Lower lobe of right lung (tissue), 2 donors: Measurements from ENCODE around the gene LINGO1. TPM values are rescaled to one million over a fixed set of nuclear protein-coding genes. Genes with fewer than 3 reads are reported as not detected.

Experiments
- ATAC-seq, 2 donors: fragments of 200-7000 bp; cut with Tn5 transposase; one replicate each; pipeline ENCODE4 v1.9.1; 2020 to 2022; ENCODE audit warnings: mild to moderate bottlenecking in 2 of 2, moderate library complexity in 2 of 2
- DNase-seq: peaks from one replicate; pipeline ENCODE4 v3.0.0-alpha.2; 2020
- H3K27ac ChIP-seq: fragments of 200-600 bp; one replicate; pipeline ENCODE4 v1.8.0; 2022
- H3K27me3 ChIP-seq: fragments of 200-600 bp; one replicate; pipeline ENCODE4 v1.8.0; 2022; ENCODE audit warnings: low read depth
- H3K36me3 ChIP-seq: fragments of 200-600 bp; one replicate; pipeline ENCODE4 v1.8.0; 2022; ENCODE audit warnings: mild to moderate bottlenecking
- H3K4me1 ChIP-seq: fragments of 200-600 bp; one replicate; pipeline ENCODE4 v1.8.0; 2022
- H3K4me3 ChIP-seq: fragments of 200-600 bp; one replicate; pipeline ENCODE4 v1.8.0; 2022; ENCODE audit warnings: mild to moderate bottlenecking
- H3K9me3 ChIP-seq: fragments of 200-600 bp; one replicate; pipeline ENCODE4 v1.8.0; 2022
- intact Hi-C: fragments of 100-400 bp; cut with DNase I; formaldehyde crosslinking; loops from one replicate; pipeline ENCODE4 v1.11.0; 2022
- total RNA-seq: library from RNA; stranded (reverse); fragmentation: NEBNext Ultra II Directional; extraction: Animal tissue kit (Norgen Biotek cat#: 25700); gene quantifications from one replicate; pipeline ENCODE4 v1.2.1, GENCODE V29; 2021
- TF ChIP-seq, protein P1 (sequence below): fragments of 200-600 bp; IDR thresholded peaks from one replicate; pipeline ENCODE4 v1.8.0; 2022; ENCODE audit warnings: antibody characterized with exemption, mild to moderate bottlenecking
- donor health status: DM: no; HTN: yes; CAD: no; lungs with severe emphysema.

The LINGO1 gene
- total RNA-seq, 1 donor from 2014 or later = 0.86 TPM

DNA sequence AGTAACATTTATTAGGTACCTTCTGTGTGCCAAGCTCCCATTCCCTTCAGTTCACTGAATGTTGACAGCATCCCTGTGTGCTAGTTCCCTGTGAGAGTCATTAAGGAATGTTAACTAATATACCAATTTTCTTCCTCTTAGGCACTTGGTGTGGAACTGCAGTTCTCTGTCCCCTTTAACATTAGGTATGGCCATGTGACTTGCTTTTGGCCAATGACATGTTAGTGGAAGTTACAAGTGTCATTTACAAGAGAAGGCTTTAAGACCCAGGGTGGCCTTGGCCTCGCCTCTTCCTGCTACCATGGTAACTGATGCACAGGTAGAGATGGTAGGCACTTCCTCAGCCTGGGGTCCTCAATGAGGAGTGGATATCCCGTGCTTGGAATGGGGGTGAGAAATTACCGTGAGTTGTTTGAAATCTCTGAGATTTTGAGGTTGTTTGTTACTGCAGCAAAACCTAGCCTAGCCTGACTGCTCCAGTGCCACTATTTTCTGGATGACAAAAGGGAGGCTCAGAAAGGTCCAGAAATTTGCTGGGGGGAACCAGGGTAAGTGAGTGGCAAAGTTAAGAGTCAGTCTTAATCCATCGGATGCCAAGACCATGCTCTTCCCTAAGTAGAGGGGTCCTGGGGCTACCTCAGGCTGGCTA, 21.2 kb upstream of the LINGO1 start:
- no peaks in the 10 kb centered on the region for H3K4me1 ChIP-seq
- no peaks in the 10 kb centered on the region for H3K9me3 ChIP-seq
- no peak overlapping the region for H3K4me3 ChIP-seq
- DNase-seq (no peak), ATAC-seq (no peak)
- no peak overlapping the region for H3K27ac ChIP-seq
- TF ChIP-seq, protein P1, sequence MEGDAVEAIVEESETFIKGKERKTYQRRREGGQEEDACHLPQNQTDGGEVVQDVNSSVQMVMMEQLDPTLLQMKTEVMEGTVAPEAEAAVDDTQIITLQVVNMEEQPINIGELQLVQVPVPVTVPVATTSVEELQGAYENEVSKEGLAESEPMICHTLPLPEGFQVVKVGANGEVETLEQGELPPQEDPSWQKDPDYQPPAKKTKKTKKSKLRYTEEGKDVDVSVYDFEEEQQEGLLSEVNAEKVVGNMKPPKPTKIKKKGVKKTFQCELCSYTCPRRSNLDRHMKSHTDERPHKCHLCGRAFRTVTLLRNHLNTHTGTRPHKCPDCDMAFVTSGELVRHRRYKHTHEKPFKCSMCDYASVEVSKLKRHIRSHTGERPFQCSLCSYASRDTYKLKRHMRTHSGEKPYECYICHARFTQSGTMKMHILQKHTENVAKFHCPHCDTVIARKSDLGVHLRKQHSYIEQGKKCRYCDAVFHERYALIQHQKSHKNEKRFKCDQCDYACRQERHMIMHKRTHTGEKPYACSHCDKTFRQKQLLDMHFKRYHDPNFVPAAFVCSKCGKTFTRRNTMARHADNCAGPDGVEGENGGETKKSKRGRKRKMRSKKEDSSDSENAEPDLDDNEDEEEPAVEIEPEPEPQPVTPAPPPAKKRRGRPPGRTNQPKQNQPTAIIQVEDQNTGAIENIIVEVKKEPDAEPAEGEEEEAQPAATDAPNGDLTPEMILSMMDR = no peak
- intact Hi-C loops = no loop called here
- no peaks in the 10 kb centered on the region for H3K36me3 ChIP-seq
- H3K27me3 ChIP-seq = peaks cover 22% of the 10 kb centered on the region

GRCh38 chr15:77650265-77650664, 17.6 kb upstream of the LINGO1 start:
- H3K36me3 ChIP-seq = no peaks in the 10 kb centered on the region
- TF ChIP-seq, protein P1 = no peak
- ATAC-seq (no peak), DNase-seq (no peak)
- H3K4me3 ChIP-seq = no peak overlapping the region
- H3K27me3 ChIP-seq = peaks cover 4% of the 10 kb centered on the region
- H3K4me1 ChIP-seq = no peaks in the 10 kb centered on the region
- intact Hi-C loops = no loop called here
- H3K9me3 ChIP-seq = no peaks in the 10 kb centered on the region
- H3K27ac ChIP-seq = no peak overlapping the region

DNA sequence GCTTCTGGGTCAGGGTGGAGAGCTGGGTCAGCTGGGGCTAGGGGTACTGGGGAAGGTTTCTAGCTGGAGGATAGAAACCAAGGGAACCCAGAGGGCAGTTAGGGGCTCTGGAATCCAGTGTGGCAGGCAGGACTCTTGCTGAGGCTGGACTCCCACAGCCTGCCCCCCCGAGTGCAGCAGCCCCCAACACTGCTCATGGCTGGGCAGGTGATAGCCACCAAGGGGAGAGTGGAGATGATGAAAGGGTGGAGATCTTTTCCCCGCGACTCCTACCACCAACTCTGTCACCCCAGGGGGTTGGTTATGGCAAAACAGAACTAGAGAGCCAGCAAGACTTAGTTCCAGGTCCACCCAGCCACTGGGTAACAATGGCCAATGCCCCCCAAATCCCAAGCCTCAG, 16.9 kb upstream of the LINGO1 start:
- no peaks in the 10 kb centered on the region for H3K4me1 ChIP-seq
- TF ChIP-seq, protein P1 = no peak
- no peak for DNase-seq
- ATAC-seq = no peak
- H3K27me3 ChIP-seq = no peaks in the 10 kb centered on the region
- no peak overlapping the region for H3K27ac ChIP-seq
- no peaks in the 10 kb centered on the region for H3K9me3 ChIP-seq
- intact Hi-C loops = no loop called here
- H3K4me3 ChIP-seq = no peak overlapping the region
- no peaks in the 10 kb centered on the region for H3K36me3 ChIP-seq

- Histone ChIP-seq H3K4me1 (no peaks in the 10 kb centered on the region), H3K4me3 (no peak overlapping the region), H3K36me3 (no peaks in the 10 kb centered on the region), H3K27ac (no peak overlapping the region), H3K27me3 (no peaks in the 10 kb centered on the region), H3K9me3 (no peaks in the 10 kb centered on the region)
- intact Hi-C loops = no loop called here
- TF ChIP-seq, protein P1 = no peak
- no peak for DNase-seq
- ATAC-seq = no peak
Observed at GRCh38 chr15:77649017-77649416, 16.3 kb upstream of the LINGO1 start.

DNA sequence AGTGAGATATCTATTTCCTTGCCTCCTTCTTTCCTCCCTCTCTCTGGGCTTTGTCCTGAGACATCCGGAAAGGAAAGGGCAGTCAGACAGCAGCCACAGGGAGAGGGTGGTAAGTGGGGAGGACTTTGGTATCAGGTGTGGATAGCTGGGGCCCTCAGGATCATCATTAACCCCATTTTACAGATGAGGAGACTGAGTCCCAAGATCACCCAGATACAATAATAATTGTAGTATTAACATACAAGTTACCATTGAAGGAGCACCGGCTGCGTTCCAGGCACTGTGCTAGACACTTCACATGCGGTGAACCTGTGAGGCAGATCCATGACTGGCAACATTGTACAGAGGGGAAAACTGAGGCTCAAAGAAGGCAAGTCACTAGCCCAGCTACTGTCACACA, 15.2 kb upstream of the LINGO1 start:
- no peak for ATAC-seq
- intact Hi-C loops = no loop called here
- H3K27me3 ChIP-seq = peaks cover 5% of the 10 kb centered on the region
- H3K27ac ChIP-seq = no peak overlapping the region
- no peak for DNase-seq
- TF ChIP-seq, protein P1 = no peak
- H3K4me3 ChIP-seq = no peak overlapping the region
- H3K9me3 ChIP-seq = no peaks in the 10 kb centered on the region
- H3K36me3 ChIP-seq = no peaks in the 10 kb centered on the region
- no peaks in the 10 kb centered on the region for H3K4me1 ChIP-seq
